H1 (cell line): Measurements from ENCODE around the gene DOCK6. TPM values are rescaled to one million over a fixed set of nuclear protein-coding genes. Genes with fewer than 3 reads are reported as not detected.

Experiments
- CTCF ChIA-PET: fragments of 300-600 bp; sonication (Branson Sonifier 250); formaldehyde crosslinking; loops from one replicate; lab custom pipeline; 2021; ENCODE audit not compliant: partially characterized antibody; lab: Charles Lee
- POLR2A ChIA-PET: fragments of 300-600 bp; sonication (Branson Sonifier 250); formaldehyde crosslinking; loops from one replicate; lab custom pipeline; 2021; ENCODE audit warnings: inconsistent platforms; ENCODE audit not compliant: partially characterized antibody; lab: Charles Lee
- DNase-seq, 2 experiments: peaks; one replicate each; pipeline versions ENCODE4 v3.0.0 to v3.0.0-alpha.2; 2010 to 2022; ENCODE audit warnings: low spot score in 2 of 2, low read depth in 1 of 2, mixed read lengths in 1 of 2
- FAIRE-seq: peaks from 2 replicates; lab custom pipeline; 2011; peaks lifted over from hg19 to GRCh38; lab: Jason Lieb, UNC
- H2AFZ ChIP-seq: 2 replicates; pipeline ENCODE4 v1.8.1; 2012; ENCODE audit warnings: low read length, inconsistent platforms
- H2AK5ac ChIP-seq: 2 replicates; pipeline ENCODE4 v1.6.1; 2013; ENCODE audit warnings: low read depth, low read length
- H2BK120ac ChIP-seq: replicated peaks from 2 replicates; pipeline ENCODE3; 2013; ENCODE audit warnings: low read depth, low read length, inconsistent platforms
- H2BK12ac ChIP-seq: 2 replicates; pipeline ENCODE4 v1.6.1; 2013; ENCODE audit warnings: low read depth, low read length
- H2BK15ac ChIP-seq: 2 replicates; pipeline ENCODE4 v1.6.1; 2013; ENCODE audit warnings: low read length
- H2BK20ac ChIP-seq: 2 replicates; pipeline ENCODE4 v1.6.1; 2013; ENCODE audit warnings: low read length
- H2BK5ac ChIP-seq: 2 replicates; pipeline ENCODE4 v1.6.1; 2013; ENCODE audit warnings: low read depth, low read length
- H3K14ac ChIP-seq: 2 replicates; pipeline ENCODE4 v1.6.1; 2013; ENCODE audit warnings: inconsistent platforms; ENCODE audit not compliant: insufficient read length
- H3K18ac ChIP-seq: 2 replicates; pipeline ENCODE4 v1.6.1; 2013; ENCODE audit warnings: low read length; ENCODE audit errors: extremely low read depth
- H3K23ac ChIP-seq: 2 replicates; pipeline ENCODE4 v1.6.1; 2013; ENCODE audit warnings: inconsistent platforms; ENCODE audit not compliant: insufficient read length
- H3K23me2 ChIP-seq: 2 replicates; pipeline ENCODE4 v1.6.1; 2013; ENCODE audit warnings: low read depth, low read length
- H3K27ac ChIP-seq: 2 replicates; pipeline ENCODE4 v1.6.1; 2011; ENCODE audit warnings: low read depth, low read length, inconsistent platforms
- H3K27me3 ChIP-seq, 4 experiments: replicated peaks in 1 of 4; 1 replicate in 1 of 4; 2 replicates in 3 of 4; pipeline versions ENCODE4 v1.6.1 to v1.8.1; 2011 to 2013; ENCODE audit warnings: low read length in 3 of 4, mild to moderate bottlenecking in 3 of 4, inconsistent platforms in 2 of 4, mixed read lengths in 2 of 4, moderate library complexity in 1 of 4; ENCODE audit not compliant: control insufficient read depth in 3 of 4, insufficient read depth in 3 of 4; ENCODE audit errors: extremely low read depth in 1 of 4
- H3K36me3 ChIP-seq, 4 experiments: 2 replicates each; pipeline versions ENCODE4 v1.6.1 to v1.8.1; 2011 to 2013; ENCODE audit warnings: mild to moderate bottlenecking in 4 of 4, low read length in 3 of 4, moderate library complexity in 2 of 4, control low read depth in 1 of 4, inconsistent platforms in 1 of 4; ENCODE audit not compliant: insufficient read depth in 4 of 4, control insufficient read depth in 2 of 4
- H3K4ac ChIP-seq: replicated peaks from 2 replicates; pipeline ENCODE3; 2013; ENCODE audit warnings: low read length, low read depth, mixed read lengths, inconsistent platforms; ENCODE audit not compliant: insufficient read length
- H3K4me1 ChIP-seq, 4 experiments: replicated peaks in 1 of 4; 1 replicate in 1 of 4; 2 replicates in 3 of 4; pipeline versions ENCODE4 v1.6.1 to v1.8.1; 2011 to 2013; ENCODE audit warnings: low read length in 3 of 4, inconsistent platforms in 2 of 4, mixed read lengths in 1 of 4; ENCODE audit not compliant: insufficient read depth in 4 of 4, control insufficient read depth in 3 of 4
- H3K4me2 ChIP-seq, 2 experiments: 2 replicates each; pipeline versions ENCODE4 v1.6.1 to v1.8.1; 2011 to 2013; ENCODE audit warnings: low read depth in 2 of 2, low read length in 2 of 2, control low read depth in 1 of 2, inconsistent platforms in 1 of 2, mild to moderate bottlenecking in 1 of 2; ENCODE audit not compliant: insufficient read depth in 1 of 2
- H3K4me3 ChIP-seq, 4 experiments: fragments of 200-600, 300-600 bp in 1 of 4; sonication (generic), shearing (Covaris generic), sonication (Bioruptor Twin) in 1 of 4; 2 replicates each; pipeline versions ENCODE4 v1.5.1 to v1.8.1; 2011 to 2016; ENCODE audit warnings: low read length in 4 of 4, low read depth in 3 of 4, control low read depth in 2 of 4, inconsistent platforms in 2 of 4, mild to moderate bottlenecking in 2 of 4, mixed read lengths in 1 of 4, moderate library complexity in 1 of 4; ENCODE audit not compliant: insufficient read depth in 2 of 4; ENCODE audit errors: extremely low read depth in 1 of 4
- H3K56ac ChIP-seq: replicated peaks from 2 replicates; pipeline ENCODE3; 2013; ENCODE audit warnings: low read depth, mild to moderate bottlenecking, mixed read lengths, low read length, inconsistent platforms; ENCODE audit not compliant: insufficient read length
- H3K79me1 ChIP-seq: 2 replicates; pipeline ENCODE4 v1.6.1; 2013; ENCODE audit warnings: low read depth, low read length, control low read depth
- H3K79me2 ChIP-seq, 2 experiments: 2 replicates each; pipeline versions ENCODE4 v1.6.1 to v1.8.1; 2012 to 2013; ENCODE audit warnings: low read length in 2 of 2, mild to moderate bottlenecking in 2 of 2, inconsistent platforms in 1 of 2; ENCODE audit not compliant: insufficient read depth in 2 of 2, control insufficient read depth in 1 of 2
- H3K9ac ChIP-seq, 4 experiments: replicated peaks in 1 of 4; 1 replicate in 1 of 4; 2 replicates in 3 of 4; pipeline versions ENCODE4 v1.6.1 to v1.8.1; 2011 to 2013; ENCODE audit warnings: low read depth in 3 of 4, low read length in 3 of 4, control low read depth in 2 of 4, mild to moderate bottlenecking in 2 of 4, moderate library complexity in 2 of 4, inconsistent platforms in 1 of 4; ENCODE audit errors: extremely low read depth in 1 of 4
- H3K9me3 ChIP-seq, 2 experiments: 2 replicates each; pipeline versions ENCODE4 v1.6.1 to v1.8.1; 2012 to 2013; ENCODE audit warnings: mild to moderate bottlenecking in 2 of 2, moderate library complexity in 2 of 2, control low read depth in 1 of 2, inconsistent platforms in 1 of 2, low read depth in 1 of 2, low read length in 1 of 2, mixed read lengths in 1 of 2; ENCODE audit not compliant: insufficient read depth in 2 of 2
- H4K20me1 ChIP-seq, 2 experiments: replicated peaks in 1 of 2; 2 replicates each; pipeline versions ENCODE3 to v1.8.1; 2011 to 2013; ENCODE audit warnings: inconsistent platforms in 2 of 2, low read length in 2 of 2, mild to moderate bottlenecking in 1 of 2; ENCODE audit not compliant: insufficient read depth in 2 of 2, control insufficient read depth in 1 of 2
- H4K5ac ChIP-seq: 2 replicates; pipeline ENCODE4 v1.6.1; 2013; ENCODE audit warnings: low read length, low read depth, mixed read lengths, inconsistent platforms; ENCODE audit not compliant: insufficient read length
- H4K8ac ChIP-seq: 2 replicates; pipeline ENCODE4 v1.8.0; 2013; ENCODE audit warnings: mild to moderate bottlenecking, moderate library complexity, low read length, inconsistent platforms; ENCODE audit not compliant: insufficient read depth; ENCODE audit errors: extremely low read depth
- H4K91ac ChIP-seq: replicated peaks from 2 replicates; pipeline ENCODE3; 2013; ENCODE audit warnings: low read length, mixed read lengths, inconsistent platforms; ENCODE audit not compliant: insufficient read length
- ASH2L ChIP-seq: fragments of 200-600, 300-600 bp; sonication (generic); IDR thresholded peaks from one replicate; pipeline ENCODE4 v1.7.1; 2017; ENCODE audit warnings: low read length
- BACH1 ChIP-seq: IDR thresholded peaks from 2 replicates; pipeline ENCODE4 v1.6.1; 2012; ENCODE audit warnings: low read length, improper control_type of control experiment
- FOSL1 ChIP-seq: IDR thresholded peaks from 2 replicates; pipeline ENCODE4 v1.6.1; 2011; ENCODE audit warnings: mild to moderate bottlenecking, low read depth, low read length, moderate library complexity; ENCODE audit not compliant: insufficient read depth
- GTF2F1 ChIP-seq: IDR thresholded peaks from 2 replicates; pipeline ENCODE4 v1.6.1; 2012; ENCODE audit warnings: low read depth, low read length, improper control_type of control experiment, borderline replicate concordance
- HDAC2 ChIP-seq, 2 experiments: fragments of 300-600 bp in 1 of 2; sonication (generic) in 1 of 2; IDR thresholded peaks; 2 replicates each; pipeline ENCODE4 v1.6.1; 2011 to 2012; ENCODE audit warnings: low read depth in 2 of 2, low read length in 2 of 2, mild to moderate bottlenecking in 2 of 2, moderate library complexity in 2 of 2, borderline replicate concordance in 1 of 2, inconsistent platforms in 1 of 2
- KDM4A ChIP-seq: IDR thresholded peaks from one replicate; pipeline ENCODE4 v1.7.1; 2012; ENCODE audit warnings: low read depth, mild to moderate bottlenecking, moderate library complexity, low read length, inconsistent platforms; ENCODE audit not compliant: severe bottlenecking
- KDM5A ChIP-seq: fragments of 200-600 bp; IDR thresholded peaks from 2 replicates; pipeline ENCODE4 v1.7.1; 2012; ENCODE audit warnings: mild to moderate bottlenecking, low read length, inconsistent platforms, mixed read lengths
- NANOG ChIP-seq: IDR thresholded peaks from 2 replicates; pipeline ENCODE4 v1.6.1; 2011; ENCODE audit warnings: low read length, low read depth, mild to moderate bottlenecking, inconsistent platforms; ENCODE audit not compliant: insufficient read depth, poor library complexity, severe bottlenecking
- POU5F1 ChIP-seq: IDR thresholded peaks from 2 replicates; pipeline ENCODE4 v1.6.1; 2011; ENCODE audit warnings: low read depth, mild to moderate bottlenecking, low read length, moderate library complexity
- SIX5 ChIP-seq: IDR thresholded peaks from 2 replicates; pipeline ENCODE4 v1.6.1; 2011; ENCODE audit warnings: mild to moderate bottlenecking, low read depth, low read length
- SP1 ChIP-seq: IDR thresholded peaks from 2 replicates; pipeline ENCODE4 v1.6.1; 2011; ENCODE audit warnings: low read depth, low read length
- USF2 ChIP-seq: IDR thresholded peaks from 2 replicates; pipeline ENCODE4 v1.6.1; 2011; ENCODE audit warnings: low read length, improper control_type of control experiment
- YY1 ChIP-seq: IDR thresholded peaks from 2 replicates; pipeline ENCODE4 v1.6.1; 2011; ENCODE audit warnings: low read depth, mild to moderate bottlenecking, low read length
- WGBS, 2 experiments: shearing (Covaris generic) in 1 of 2; methylation state at CpG; one replicate each; pipeline versions ENCODE4 v1.1.6 to v1.1.7; 2013 to 2015; ENCODE audit warnings: low lambda C conversion rate in 2 of 2, mixed read lengths in 2 of 2, inconsistent platforms in 1 of 2, low coverage in 1 of 2, missing lambda C conversion rate in 1 of 2; ENCODE audit not compliant: insufficient replicate concordance in 2 of 2, insufficient coverage in 1 of 2, insufficient read length in 1 of 2; ENCODE audit errors: extremely low coverage in 1 of 2, missing lambda C conversion rate in 1 of 2; 5-methylcytosine and 5-hydroxymethylcytosine counted together
- polyA plus RNA-seq, 7 experiments: library from polyadenylated mRNA; depleted of rRNA in 3 of 7; stranded (reverse) in 5 of 7; unstranded in 2 of 7; fragments of >200 nt in 5 of 7; fragments of 200-250 nt in 2 of 7; gene quantifications; 1 replicate in 5 of 7; 2 replicates in 1 of 7; 4 replicates in 1 of 7; pipeline versions ENCODE4 v1.2.1 to v1.2.3, GENCODE V29; 2011 to 2013; ENCODE audit warnings: missing spikeins in 2 of 7, mixed read lengths in 2 of 7
- total RNA-seq: library from RNA; stranded (reverse); fragmentation: NEBNext Ultra II Directional; extraction: Animal tissue kit (Norgen Biotek cat#: 25700); gene quantifications from 2 replicates; pipeline ENCODE4 v1.2.1, GENCODE V29; 2021

The DOCK6 gene
- total and polyA plus RNA-seq, 2 of the 8 experiments (the other 6 are each of a cell fraction or from before 2014, with no cell fraction given) = 25.5 to 54.7 TPM

- POLR2A ChIA-PET = interaction anchor here (0.6 to 0.7 kb wide), 2 partner anchors 11 to 363 kb away, joined by 3 read pairs; no protein-coding TSS in a partner anchor
- H2BK12ac ChIP-seq = no peak overlapping the region
- no peak overlapping the region for H4K91ac ChIP-seq
- no peak overlapping the region for H3K4me2 ChIP-seq
- DNase-seq (no peak), FAIRE-seq (no peak)
- H3K4ac ChIP-seq = no peak overlapping the region
- H3K79me1 ChIP-seq = no peaks in the 10 kb centered on the region
- H2BK120ac ChIP-seq = no peak overlapping the region
- no peak overlapping the region for H2BK5ac ChIP-seq
- no peak overlapping the region for H2AFZ ChIP-seq
- H4K20me1 ChIP-seq = peaks cover 5 to 6% of the 10 kb centered on the region in 2 experiments
- H3K9me3 ChIP-seq = no peaks in the 10 kb centered on the region
- no peak overlapping the region for H3K14ac ChIP-seq
- no peak overlapping the region for H3K18ac ChIP-seq
- no peak overlapping the region for H3K56ac ChIP-seq
- no peak overlapping the region for H3K23ac ChIP-seq
- no peak overlapping the region for H4K5ac ChIP-seq
- H3K36me3 ChIP-seq = peaks cover 0 to 13% (median 10%) of the 10 kb centered on the region in 4 experiments; a peak in 5 of 8 replicates
- H2BK15ac ChIP-seq = no peak overlapping the region
- H2BK20ac ChIP-seq = no peak overlapping the region
- H3K4me3 ChIP-seq = no peak overlapping the region
- H2AK5ac ChIP-seq = no peak overlapping the region
- no peaks in the 10 kb centered on the region for H3K79me2 ChIP-seq
- CTCF ChIA-PET = interaction anchor here (0.7 to 2.1 kb wide), 2 partner anchors 9 to 126 kb away, joined by 3 to 6 read pairs; no protein-coding TSS in a partner anchor
- H3K9ac ChIP-seq = no peak overlapping the region
- H3K27me3 ChIP-seq = no peaks in the 10 kb centered on the region
- H3K23me2 ChIP-seq = no peaks in the 10 kb centered on the region
- 90% methylated on average over 5 of the region's 5 CpGs; no CpG with 5 or more reads in 1 of the 2 experiments for WGBS, 2 experiments
- H4K8ac ChIP-seq = no peak overlapping the region
- no peaks in the 10 kb centered on the region for H3K4me1 ChIP-seq
- no peak overlapping the region for H3K27ac ChIP-seq
- TF ChIP-seq SIX5 (no peak), USF2 (no peak), FOSL1 (no peak), HDAC2 (IDR thresholded peaks at IDR 0.05; ENCODE audit: borderline replicate concordance in 1 of 2, low read depth in 2 of 2, low read length in 2 of 2) (no peak), ASH2L (no peak), YY1 (no peak), KDM4A (no peak), POU5F1 (no peak), BACH1 (no peak), GTF2F1 (no peak), KDM5A (no peak), NANOG (no peak), SP1 (no peak)
These were observed 27.7 kb downstream of the DOCK6 start for GRCh38 chr19:11234486-11235075.
